Limb (tissue), 2 donors: ENCODE data around the gene CREB3L1.

Experiments used
- DNase-seq, 2 donors: peaks; one replicate each; pipeline ENCODE4 v3.0.0-alpha.2; 2016; ENCODE audit errors: extremely low spot score in 2 of 2

CREB3L1 gene

DNA sequence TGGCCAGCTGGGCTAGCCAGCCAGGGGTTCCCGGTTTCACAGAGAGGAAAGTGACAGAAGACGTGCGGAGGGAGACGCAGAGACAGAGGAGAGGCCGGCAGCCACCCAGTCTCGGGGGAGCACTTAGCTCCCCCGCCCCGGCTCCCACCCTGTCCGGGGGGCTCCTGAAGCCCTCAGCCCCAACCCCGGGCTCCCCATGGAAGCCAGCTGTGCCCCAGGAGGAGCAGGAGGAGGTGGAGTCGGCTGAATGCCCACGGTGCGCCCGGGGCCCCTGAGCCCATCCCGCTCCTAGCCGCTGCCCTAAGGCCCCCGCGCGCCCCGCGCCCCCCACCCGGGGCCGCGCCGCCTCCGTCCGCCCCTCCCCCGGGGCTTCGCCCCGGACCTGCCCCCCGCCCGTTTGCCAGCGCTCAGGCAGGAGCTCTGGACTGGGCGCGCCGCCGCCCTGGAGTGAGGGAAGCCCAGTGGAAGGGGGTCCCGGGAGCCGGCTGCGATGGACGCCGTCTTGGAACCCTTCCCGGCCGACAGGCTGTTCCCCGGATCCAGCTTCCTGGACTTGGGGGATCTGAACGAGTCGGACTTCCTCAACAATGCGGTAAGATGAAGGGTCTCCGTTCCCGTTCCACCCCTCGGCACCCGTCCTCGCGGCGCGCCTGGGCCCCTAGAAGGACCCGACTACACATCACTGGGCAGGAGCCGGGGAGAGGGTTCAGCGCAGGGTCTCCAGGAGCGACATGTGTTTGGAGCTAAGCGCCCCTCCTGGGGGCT lies at the start of gene CREB3L1:
Gene CREB3L1, plus strand, starts transcription at position 41 of the 765 bp plus-strand sequence. Its CDS starts 450 bp downstream, at position 491.
- peak in 1 of 2 donors; percentile 71 for DNase-seq

DNA sequence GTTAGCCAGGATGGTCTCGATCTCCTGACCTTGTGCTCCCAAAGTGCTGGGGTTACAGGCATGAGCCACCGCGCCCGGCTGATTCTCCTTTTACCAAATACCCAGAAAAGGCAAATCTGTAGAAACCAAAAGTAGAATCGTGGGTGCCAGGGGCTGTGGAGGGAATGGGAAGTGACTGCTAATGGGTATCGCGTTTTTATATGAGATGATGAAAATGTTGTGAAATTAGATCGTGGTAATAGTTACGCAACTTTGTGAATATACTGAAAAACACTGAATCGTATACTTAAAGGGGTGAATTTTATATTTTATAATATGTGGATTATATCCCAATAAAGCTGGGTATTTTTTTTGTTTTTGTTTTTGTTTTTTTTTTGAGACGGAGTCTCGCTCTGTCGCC lies 48.2 kb upstream of the CREB3L1 start:
- no peak for DNase-seq

GRCh38 chr11:46234311-46234710 lies 43.2 kb upstream of the CREB3L1 start:
- peak; percentile 24 to 40 for DNase-seq

DNA sequence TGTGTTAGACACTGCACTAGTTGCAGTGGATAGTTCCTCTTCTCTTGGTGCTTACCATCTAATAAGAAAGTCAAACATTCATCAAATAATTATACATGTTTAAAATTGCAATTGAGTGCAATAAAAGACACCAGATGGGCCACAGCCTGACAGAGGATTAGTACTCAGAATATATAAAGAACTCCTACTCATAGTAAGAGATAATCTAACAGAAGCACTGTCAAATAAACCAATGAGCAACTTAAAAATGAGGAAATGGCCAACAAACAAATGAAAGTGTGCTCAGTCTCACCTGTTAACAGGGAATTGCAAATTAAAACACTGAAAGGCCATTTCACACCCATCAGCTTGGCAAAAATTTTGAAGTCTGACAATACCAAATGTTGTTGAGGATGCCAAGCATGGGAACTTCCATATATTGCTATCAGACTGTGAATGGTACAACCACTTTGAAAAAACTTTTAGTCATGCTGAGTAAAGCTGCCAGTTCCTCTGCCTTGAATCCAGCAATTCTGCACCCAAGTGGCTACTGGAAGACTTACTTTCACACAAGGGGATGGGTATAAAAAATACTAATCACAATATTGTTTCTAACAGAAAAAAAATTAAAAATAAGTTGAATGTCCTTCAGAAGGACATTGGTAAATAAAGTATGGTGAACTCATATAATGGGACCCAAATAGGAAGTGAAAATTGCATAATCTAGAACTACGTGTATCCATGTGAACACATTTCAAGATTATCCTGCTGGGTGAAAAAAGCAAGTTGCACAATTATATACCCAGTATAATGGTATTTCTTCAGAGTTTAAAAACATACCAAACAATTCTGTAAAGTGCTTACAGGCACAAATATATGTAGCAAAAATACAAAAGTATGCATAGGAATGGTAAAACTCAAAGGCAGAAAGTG lies 41.4 kb upstream of the CREB3L1 start:
- no peak for DNase-seq

DNA sequence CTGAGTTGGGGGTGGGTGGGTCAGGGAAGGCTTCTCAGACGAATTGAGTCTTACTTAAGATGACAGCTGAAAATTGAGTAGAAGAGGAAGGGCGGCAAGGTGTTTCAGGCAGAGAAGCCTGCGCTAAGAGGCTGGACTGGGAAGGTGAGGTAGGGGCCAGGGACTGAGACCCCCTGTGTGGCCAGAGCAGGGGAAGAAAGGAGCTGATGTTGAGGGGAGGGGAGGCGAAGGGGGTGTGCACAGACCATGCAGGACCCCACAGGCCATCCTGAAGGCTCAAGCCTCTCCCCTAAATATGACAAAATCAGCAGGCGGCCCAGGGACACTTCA lies 40.6 kb upstream of the CREB3L1 start:
- no peak for DNase-seq

DNA sequence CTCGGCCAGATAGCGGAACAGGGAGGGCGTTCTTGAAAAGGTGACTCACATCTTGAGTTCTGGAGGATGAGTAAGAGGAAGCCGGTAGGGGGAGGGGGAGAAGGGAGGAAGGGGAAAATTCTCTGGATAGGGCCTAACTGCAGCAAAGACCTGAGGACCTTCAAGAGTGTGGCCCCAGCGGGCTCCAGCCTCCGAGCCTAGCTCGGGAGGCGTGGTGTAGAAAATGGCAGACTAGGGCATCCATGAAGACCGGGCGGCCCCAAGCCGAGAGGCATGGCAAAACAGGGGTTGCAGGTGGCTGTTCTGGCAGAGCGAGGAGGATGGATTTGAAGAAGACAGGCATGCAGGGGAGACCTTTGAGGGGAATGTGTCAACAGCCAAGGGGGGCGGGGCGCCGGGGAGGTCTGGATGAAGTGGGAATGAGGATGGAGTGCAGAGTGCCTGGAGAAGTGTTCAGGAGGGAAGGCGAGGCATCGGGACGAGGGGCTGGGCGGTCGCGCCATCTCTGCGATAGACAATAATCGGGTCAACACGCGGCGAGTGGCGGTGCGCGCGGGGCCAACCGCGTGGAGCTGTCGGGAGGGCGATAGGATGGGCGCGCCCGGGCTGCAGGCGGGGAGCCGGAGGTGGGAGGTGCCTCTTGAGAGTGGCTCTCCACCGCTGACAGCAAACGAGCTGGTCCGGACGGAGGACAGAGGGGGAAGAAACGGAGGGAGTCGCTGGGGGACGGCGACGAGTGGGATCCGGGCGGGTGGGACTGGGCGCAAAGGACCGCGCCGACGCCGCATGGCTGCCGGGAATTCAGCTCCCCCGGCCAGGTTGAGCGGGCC lies 40.0 kb upstream of the CREB3L1 start:
- DNase-seq, result peak; percentile 18 to 72

DNA sequence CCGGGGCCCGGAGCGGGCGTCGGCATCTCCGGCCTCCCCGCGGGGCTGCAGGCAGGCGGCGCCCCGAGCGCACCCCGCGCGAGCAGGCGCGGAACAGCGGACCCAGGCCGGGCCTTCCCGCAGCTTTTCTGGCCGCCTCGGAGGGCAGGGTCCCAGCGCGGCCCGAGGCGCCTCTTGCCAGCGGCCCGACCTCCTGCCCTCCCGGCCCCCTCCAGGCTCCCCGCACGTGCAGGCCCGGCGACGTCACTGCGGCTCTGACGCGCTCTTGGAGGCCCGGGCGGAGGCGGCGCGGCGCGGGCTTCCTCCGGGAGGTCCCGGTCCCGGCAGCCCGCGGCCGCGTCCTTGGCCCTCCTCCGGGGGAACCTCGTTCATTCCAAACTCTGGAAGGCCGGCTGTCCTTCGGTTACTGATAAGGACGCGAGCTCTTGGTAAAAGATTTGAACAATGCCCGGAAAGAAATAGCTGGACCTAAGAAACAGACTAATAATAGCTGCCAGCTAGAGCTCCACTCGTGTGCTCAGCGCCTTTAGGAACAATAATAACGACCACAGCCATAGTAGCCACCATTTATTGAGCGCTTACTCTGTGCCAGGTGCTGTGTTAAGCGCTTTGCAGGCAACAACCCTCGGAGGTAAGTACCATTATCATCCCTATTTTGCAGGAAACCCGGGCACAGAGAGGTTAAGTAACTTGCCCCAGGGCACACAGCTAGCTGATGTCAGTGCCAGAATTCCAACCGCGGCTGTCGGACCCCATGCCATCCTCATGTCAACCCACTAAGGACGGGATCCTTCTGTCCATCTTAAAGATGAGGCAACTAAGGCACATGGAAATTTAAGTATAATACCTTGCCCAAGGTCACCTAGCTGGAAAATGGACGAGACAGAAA lies 39.1 kb upstream of the CREB3L1 start:
- DNase-seq, result peak; percentile 55 to 85

DNA sequence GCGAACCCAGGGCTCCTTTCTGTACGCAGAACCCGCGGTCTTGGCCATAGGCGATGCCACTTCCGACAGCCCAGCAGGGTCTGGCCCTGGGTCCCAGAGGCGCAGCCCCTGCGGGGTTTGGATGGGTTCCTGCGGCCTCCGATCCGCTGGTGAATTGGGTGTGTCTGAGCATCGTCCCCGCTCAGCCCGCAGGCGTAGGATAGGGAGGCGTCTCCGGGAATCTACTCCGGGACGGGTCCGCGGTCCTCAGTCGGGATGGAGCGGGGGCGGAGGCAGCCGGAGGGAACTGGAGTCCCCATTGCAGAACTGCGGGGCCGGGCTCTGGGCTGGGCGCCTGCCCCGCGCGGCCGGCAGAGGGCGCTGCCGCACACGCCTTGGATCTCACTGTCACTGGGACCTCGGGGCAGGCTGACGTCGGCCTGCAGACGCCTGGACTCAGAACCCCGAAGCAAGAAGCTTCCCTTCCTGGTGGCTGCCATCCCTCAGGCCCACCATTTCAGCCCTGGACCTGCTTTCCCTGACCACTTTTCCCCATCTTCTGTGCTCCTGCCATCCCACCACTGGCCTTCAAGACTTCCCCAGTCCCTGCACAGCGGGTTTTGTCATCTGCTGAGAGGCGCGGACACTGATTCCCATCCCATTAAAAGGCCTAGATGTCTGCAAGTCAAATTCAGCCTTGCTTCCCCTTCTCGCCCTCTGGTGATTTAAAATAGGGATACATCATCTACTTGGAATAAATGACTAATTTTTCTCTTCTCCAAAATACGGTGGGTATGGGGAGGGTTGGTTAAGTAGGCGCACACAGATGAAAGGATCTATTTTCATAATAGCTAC lies 38.3 kb upstream of the CREB3L1 start:
- DNase-seq, result peak; percentile 89 to 94

GRCh38 chr11:46239801-46240061 lies 37.7 kb upstream of the CREB3L1 start:
- DNase-seq, result no peak

DNA sequence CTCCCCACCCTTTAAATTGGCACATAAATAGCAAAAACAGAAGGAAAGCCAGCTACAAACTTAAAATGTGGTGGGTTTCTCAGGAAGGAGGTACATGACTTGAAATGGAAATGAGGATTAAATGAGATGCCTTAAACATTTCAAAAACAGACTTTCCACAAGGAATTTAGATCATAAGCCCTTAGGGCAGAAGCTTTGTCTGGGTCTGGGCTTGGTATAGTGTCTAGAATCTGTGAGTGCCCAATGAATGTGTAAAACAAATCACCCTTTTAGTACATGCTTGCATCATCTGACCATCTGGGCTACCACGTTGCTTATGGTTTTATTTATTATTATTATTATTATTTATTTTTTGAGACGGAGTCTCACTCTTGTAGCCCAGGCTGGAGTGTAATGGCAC lies 37.1 kb upstream of the CREB3L1 start:
- DNase-seq, result no peak

DNA sequence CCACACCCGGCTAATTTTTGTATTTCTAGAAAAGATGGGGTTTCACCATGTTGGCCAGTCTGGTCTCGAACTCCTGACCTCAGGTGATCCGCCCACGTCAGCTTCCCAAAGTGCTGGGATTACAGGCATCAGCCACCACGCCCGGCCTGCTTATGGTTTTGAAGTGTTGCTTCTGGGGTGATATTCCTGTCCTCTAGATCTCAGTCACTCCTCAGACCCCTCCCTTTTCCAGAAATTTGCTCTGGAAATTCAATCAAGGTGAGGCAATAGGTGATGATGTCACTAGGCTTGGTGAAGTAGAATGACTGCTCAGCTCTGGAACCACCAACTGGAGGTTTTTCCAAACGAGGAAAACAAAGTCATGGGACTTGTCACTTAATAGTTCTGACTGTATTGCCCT lies 36.6 kb upstream of the CREB3L1 start:
- DNase-seq, result no peak

- peak in 1 of 2 donors; percentile 38 for DNase-seq
Observed at GRCh38 chr11:46242041-46242951, 35.2 kb upstream of the CREB3L1 start.

- DNase-seq, result peak; percentile 94 to 95
Observed at GRCh38 chr11:46242952-46243795, 34.3 kb upstream of the CREB3L1 start.

GRCh38 chr11:46243796-46244109 lies 33.7 kb upstream of the CREB3L1 start:
- DNase-seq, result no peak

DNA sequence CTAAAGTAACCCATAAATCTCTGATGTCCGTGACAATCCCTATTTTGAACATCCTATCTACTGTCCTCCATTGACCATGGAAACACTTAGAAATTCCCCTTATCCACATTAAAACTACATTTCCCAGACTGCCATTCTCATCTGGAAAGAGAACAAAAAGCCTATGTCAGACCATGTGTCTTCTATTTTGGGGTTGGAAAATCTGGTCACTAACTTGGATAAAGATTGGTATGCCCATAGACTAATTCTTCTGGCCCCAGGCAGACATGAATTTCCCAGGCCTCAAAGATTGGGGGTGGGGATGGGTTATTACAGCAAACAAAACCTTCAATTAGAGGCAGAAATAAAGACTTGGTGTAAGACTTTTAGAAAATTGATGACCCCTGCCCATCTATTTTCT lies 30.9 kb upstream of the CREB3L1 start:
- no peak for DNase-seq

DNA sequence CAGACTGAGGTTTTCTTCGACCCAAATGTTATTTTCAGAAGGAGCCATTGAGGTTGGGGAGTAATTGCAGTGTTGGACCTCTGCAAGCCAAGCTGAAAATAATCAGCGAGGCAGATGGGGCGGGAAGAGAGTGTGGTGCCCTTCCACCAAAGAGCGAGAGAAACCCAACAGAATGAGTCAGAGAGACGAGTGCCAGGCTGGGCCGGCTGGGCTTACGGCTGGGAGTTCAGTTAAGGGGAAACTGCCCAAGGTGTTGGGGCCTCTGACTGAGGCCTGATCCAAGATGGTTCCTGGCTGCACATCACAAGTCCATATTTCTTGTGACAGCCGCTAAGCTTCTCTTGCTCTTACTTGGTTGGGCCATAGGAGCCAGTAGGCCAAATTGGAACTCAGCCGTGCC lies 30.4 kb upstream of the CREB3L1 start:
- DNase-seq, result no peak

DNA sequence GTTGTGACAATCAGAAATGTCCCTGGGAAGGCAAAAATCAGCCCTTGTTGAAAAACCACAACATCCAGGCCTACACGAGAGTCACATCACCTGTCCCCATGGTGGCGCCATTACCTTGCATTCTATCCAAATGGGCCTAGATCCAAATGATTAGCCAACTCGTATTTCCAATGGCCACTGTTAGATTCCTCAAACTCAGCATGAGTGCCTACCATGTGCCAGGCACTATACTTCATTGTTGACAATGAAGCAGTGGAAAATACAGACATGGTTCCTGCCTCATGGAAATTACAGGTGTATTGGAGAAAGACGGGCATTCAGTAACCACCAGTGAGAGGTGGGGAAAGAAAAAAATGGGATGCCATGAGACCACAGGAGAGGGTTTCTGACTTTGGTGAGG lies 29.8 kb upstream of the CREB3L1 start:
- DNase-seq, result no peak
